NCI-H1092 treated with DMSO at 0.1 percent for 48 hours (cell line): ENCODE data around the gene ZSCAN1.

ENCODE experiments used
- DNase-seq: peaks from one replicate; lab custom pipeline; 2025; lab: John Stamatoyannopoulos, UW

ZSCAN1 gene

DNA sequence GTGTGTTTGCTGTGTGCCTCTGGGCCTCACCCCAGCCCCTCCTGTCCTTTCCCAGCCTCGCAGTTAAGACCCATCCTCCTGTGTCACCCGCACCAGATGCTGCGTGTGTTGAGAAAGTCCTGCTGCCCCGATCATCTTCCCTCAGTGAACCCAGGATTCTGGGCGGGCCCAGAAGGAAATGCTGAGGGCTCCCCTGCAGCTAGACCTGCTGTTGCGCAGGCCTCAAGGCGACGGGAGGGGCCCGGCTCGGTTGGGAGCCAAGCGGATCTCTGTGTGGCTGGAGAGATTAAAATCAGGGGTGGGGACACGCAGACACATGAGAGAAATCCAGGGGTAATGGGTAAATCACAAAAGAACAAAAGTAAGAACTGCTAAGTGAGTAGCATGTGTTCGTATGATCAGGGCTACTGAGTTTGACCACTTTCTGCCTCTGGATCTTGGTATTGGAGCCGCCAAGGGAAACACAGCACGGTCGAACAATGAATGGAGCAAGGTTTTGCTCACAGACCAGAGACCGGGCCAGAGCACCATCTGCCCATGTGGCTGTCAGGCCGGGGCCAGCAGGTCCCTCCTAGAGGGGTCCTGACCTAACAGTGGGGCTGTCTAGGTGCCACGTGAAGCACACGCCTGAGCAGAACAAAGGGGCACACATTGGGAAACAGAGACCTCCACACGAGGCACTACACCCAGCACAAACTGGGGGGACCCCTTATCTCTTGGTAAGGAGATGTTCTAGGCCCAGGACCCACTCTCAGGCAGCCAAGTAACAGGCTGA lies 7.1 kb downstream of the ZSCAN1 start:
- DNase-seq = no peak

DNA sequence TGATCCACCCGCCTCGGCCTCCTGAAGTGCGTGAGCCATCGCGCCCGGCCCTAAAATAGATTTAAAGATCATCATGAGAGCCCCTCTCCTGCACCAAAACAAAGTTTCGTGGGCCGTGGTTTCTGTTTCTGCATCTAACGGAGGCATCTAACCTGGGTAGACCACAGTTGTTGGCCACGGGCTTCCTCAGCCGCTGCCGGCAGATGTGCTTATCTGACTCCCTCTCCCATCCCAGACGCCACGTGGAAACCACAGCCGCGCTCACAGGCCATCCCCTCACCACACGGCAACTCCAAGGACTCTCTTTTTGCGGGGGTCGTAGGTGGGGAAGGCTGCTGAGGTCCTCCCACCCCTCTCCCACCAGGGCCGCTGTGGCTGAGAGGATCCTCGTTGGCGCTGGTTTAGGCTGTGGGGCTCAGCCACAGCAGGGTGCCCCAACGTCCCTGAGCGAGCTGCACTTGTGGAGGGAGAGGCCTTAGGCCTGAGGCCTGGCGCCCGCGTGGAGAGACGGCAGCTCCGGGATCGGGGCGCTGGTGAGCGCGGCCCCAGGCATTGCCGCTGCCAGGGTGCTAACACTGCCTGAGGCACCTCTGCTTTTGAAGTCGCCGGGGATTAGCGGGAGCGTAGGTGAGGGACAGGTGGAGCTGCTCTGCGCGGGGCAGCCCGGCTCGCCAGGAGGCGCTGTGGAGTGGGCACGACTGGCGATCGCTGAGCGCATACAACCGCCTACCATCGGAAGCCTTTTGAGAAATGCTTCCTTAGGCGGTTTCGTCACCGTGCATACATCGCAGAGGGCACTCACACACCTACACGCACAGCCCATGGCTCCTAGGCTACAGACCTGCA lies 8.9 kb downstream of the ZSCAN1 start:
- no peak for DNase-seq

DNA sequence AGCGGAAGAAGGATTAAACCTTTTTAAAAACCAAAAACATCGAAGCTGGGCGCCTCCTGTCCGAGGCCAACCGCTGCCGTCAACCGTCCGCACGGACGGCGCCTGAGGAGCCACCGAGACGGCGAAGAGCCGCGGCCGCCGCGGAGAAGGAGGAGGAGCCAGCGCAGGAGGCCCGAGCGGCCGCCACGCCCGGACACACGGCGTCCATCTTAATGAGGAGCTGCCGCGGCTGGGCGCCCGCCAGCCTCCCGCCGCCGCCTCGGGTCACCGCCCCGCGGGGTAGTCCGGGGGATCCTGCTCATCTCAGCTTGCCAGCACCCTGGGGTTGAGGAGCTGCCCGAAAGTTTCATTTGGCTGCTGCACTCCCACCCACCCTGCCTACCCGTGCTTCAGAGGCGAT lies 10.6 kb downstream of the ZSCAN1 start:
- no peak for DNase-seq

DNA sequence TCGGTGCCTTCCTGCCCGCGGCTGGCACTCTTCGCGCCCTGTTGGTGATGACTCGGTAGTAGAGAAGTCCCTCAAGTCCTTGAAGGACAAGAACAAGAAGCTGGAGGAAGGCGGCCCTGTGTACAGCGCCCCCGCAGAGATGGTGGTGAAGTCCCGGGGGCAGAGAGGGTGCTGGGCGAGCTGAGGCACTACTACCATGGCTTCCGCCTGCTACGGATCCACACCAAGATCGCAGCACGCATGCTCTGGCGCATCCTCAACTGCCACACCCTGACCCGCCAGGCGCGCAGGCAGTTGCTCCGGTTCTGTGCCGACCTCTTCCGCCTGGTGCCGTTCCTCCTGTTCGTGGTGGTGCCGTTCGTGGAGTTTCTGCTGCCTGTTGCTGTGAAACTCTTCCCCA lies 11.1 kb downstream of the ZSCAN1 start:
- no peak for DNase-seq

DNA sequence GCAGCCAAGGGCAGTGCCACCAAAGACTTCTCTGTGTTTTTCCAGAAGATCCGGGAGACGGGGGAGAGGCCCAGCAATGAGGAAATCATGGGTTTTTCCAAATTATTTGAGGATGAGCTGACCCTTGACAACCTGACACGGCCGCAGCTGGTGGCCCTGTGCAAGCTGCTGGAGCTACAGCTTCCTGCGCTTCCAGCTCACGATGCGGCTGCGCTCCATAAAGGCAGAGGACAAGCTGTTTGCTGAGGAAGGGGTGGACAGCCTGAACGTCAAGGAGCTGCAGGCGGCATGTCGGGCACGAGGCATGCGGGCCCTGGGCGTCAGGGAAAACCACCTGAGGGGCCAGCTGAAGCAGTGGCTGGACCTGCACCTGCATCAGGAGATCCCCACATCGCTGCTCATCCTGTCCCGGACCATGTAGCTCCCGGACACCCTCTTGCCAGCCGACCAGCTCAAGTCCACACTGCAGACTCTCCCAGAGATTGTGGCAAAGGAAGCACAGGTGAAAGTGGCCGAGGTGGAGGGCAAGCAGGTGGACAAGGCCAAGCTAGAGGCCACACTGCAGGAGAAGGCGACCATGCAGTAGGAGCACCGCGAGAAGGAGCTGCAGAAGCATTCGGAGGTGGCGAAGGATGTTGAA lies 11.7 kb downstream of the ZSCAN1 start:
- DNase-seq = no peak

DNA sequence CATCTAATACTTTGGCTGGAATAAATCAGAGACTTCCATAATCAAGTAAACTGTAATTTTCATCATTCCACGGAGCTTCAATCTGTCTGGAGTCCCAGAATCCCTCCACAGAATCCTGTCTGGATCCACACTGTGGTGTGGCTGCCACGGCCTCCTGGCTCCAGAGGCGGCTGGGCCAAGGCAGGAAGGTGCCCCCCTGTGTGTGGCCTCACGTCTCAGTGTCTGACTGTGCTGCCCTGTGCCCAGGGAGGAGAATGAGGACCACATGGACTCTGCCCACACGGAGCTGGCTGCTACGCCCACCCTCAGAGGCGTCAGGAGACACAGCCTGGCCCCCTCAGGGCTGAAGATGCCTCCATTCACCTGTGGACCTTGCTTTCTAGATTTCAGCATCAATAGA lies 13.0 kb downstream of the ZSCAN1 start:
- DNase-seq = no peak

DNA sequence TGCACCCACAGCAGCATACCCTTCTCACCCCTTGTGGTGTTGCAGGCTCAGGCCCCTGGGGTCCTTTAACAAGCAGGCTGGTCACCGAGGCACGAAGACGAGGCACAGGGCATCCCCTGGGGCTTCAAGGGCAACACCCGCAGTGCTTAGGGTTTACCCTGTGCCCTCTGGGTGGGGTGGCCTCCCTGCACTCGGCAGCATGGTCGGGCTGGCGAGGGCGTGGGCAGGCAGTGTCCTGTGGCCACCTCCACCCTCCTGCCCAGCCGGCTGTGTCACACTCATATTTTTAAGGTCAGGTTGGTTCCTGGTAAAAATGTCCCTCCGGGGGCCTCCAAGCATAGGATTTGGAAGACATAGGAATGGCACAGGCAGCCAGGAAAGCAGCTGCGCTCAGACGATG lies 13.8 kb downstream of the ZSCAN1 start:
- DNase-seq = no peak

DNA sequence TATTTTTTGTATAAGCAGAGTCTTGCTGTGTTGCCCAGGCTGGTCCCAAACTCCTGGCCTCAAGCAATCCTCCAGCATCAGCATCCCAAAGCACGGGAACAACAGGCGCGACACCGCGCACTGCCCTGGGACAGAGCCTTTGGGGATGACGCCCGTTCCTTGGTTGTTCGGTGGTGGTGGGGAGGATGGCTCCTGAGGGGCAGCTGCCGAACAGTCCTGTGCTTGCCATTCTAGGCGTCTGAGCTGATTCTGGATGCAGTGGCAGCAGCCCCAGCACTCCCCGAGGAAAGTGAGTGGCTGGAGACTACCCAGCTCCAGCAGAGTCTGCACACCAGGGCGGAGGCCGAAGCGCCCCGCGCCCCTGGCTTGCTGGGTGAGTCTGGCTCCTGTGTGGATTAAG lies 18.4 kb downstream of the ZSCAN1 start:
- no peak for DNase-seq

DNA sequence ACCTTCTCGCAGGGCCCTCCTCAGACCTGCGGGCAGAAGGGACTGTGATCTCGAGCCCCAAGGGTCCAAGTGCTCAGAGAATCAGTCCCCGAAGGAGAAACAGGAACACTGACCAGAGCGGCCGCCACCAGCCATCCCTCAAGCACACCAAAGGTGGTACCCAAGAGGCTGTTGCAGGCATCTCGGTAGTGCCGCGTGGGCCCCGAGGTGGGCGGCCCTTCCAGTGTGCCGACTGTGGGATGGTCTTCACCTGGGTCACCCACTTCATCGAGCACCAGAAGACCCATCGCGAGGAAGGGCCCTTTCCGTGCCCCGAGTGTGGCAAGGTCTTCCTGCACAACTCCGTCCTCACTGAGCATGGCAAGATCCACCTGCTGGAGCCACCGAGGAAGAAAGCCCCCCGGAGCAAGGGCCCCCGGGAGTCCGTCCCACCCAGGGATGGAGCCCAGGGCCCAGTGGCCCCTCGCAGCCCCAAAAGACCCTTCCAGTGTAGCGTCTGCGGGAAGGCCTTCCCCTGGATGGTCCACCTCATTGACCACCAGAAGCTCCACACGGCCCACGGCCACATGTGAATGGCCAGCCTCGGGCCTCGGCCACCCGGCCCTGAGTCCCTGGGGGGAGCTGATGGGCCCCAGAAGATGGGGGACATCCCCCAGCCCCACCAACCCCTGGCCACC lies 19.8 kb downstream of the ZSCAN1 start:
- DNase-seq = no peak

DNA sequence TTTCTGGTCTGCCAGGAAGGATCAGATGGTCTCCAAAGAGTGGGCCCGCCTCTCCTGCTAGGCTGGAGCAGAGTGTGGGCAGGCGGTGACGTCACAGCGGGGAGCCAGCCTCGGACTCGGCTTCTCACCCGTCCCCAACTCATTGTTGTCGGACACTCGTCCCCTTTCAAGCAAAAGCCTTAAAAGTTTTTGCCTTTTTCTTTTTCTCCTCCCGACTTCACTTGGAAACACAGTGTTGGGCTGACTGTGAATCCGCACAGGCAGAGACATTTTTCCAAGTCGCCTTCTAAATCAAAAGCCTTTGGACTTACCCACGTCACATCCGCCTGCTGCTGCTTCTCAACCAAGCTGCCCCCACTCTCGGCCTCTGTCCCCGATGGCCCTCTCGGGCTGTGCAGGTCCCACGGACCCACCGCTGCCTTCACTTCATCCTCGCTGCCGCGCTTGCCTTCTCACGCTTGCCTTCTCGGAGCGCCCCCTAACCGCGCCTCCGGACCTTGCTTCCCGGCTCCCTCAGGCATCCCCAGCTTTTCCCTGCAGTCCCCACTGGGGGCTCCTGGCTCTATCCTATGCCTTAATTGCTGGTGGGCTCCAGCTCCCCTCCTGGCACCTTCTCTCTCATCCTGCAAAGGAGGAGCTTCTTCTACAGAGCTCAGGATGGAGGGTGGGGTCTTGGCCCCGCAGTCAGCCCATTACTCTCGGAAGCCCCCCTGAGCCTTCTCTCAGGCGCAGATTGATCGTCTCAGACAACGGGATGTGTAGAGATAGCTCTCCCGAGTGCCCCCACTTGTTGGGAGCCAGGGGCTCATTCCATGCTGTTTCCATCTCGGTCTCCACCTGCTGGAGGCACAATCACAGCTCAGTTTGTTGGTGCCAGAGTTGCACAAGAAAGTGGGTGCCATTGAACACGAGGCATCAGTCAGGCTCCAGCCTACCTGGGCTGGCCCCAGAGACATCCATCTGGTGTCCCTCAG lies 21.4 kb downstream of the ZSCAN1 start:
- peak; percentile 67 for DNase-seq

DNA sequence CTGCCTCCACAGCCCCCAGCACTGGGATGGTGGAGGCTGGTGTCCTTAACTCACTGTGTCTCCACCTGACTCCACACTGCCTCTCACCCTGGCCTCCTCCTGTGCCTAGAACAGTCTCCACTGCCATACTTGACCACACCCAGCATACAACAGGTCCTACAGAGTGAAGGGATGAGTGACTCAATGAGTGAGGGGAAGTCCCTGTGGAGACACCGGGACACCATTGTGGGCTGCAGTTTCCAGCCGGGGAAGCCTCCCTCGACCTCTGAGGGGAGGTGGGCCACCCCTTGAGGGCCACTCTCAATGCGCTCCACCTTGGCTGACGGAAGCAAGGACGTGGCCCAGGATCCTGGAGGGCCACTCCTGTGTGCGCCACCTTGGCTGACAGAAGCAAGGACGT lies 22.4 kb downstream of the ZSCAN1 start:
- DNase-seq = no peak

DNA sequence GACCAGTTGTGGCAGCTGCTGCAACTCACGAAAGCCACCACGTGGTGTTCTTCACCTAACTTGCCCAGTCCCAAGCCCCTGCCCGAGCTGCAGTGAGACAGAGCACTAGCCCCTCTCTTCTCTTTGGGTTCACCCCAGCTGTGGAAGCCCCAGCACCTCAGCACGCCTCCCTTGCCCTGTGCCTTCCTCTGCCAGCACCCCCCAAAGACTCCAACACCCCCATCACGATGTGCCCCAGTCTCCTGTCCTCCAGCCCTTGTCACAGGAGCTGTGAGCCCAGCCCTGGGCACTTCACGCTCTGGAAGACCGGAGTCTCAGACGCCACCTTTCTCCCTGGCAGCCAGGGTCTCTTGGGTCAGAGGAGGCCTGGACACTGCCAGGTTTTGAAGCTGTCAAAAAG lies 23.0 kb downstream of the ZSCAN1 start:
- DNase-seq = no peak

DNA sequence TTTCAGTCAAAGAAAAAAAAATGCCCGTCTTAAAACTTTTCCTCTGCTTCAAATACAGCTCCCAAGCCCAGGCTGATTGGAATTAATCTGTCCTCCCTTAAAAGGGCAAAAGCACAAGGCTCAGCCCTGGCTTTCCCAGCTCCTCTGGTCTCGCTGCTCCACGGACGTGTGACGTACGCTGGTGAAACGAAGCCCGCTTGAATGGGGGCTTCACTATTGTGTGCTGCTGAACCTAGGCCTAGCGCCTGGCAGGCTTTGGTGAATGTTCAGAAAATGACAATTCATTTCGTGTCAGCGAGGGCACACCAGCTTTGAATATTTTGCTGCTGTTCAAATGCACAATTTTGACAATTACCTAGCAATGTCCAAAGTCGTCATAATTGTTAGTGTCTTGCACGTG lies 24.6 kb downstream of the ZSCAN1 start:
- no peak for DNase-seq

DNA sequence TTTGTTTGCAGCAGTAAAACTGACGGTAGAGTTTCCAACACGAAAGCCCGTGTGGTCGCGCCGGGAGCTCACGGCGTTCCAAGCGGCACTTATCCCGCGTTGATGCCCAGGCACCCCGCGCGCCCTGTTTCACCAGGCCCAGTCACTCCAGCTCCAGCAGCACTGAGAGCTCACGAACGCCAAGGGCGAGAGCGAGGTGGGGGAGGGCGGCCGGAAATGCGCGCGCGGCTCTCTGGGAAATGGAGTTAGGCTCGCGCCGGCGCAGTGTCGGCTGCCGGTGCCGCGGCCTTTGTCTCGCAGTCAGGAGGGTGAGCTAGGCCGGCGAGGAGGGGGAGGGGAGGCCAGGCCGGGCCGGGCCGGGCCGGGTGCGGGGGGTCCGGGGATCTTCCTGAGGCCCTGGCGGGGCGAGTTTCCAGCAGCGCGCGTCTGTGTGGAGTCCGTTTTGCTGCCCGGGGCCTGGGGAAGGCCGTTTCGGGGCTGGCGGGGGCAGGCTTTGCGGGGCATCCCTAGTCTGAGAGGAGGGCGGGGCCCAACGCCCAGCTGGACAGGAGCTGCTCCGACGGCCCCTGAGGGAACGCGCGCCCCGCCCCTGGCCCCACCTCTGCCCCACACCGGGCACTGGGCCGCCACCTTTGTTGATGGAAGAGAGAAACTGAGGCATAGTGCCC lies 25.3 kb downstream of the ZSCAN1 start, which contains the start of gene ZNF135:
Gene ZNF135 (plus strand): TSS at position 280 of the 668 bp plus-strand sequence. CDS start 721 bp downstream, outside the sequence.
- peak; percentile 87 for DNase-seq

DNA sequence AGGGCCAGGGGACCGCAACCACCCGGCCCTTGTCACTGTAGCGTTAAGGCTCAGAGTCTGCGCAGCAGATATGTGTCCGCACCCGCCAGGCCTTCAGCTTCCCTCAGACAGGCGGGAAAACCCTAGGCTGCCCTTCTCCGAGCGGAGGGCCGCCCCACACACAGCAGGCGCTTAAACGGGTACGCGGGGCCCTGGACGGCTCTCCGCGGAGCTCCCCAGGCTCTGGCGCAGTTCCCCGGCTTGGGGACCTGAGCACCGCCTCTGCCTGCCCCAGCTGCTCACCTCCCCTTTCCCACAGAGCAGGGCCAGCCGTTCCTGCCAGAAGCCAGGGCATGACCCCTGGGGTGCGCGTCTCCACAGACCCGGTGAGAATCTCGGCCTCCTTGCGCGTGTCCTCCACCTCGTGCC lies 25.9 kb downstream of the ZSCAN1 start:
- no peak for DNase-seq

DNA sequence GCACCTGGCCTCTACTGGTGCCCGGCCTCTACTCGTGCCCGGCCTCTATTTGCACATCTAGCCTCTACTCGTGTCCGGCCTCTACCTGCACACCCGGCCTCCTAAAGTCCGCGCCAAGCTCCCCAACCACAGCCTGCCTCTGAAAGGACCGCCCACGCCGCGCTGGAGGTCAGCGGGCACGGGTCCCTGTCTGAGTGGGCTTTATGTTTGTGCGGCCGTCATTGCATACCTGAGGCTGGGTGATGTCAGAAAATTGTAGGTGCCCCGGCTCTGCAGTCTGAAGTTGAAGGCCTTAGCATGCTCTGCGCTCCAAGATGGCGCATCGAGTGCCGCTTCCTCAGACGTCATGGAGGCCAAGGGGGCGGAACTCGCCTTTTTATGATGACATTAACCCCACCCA lies 26.4 kb downstream of the ZSCAN1 start:
- DNase-seq = no peak

DNA sequence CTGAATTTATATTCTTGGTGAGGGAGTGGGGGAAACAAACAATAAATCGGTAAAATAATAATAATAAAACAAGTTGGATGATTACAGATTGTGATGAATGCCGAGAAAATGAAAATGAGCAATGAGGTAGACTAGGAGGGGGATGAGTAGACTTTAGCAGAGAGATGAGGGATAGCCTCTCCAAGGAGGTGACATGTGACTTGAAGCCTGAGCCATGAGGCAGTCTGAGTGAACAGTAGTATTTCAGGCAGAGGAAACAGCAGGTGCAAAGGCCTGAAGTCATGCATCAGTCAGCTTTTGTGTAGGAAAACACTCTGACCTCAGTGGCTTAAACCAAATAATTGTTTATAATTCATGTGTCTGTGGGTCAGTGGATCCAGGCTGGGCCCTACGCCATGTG lies 29.9 kb downstream of the ZSCAN1 start:
- DNase-seq = no peak

DNA sequence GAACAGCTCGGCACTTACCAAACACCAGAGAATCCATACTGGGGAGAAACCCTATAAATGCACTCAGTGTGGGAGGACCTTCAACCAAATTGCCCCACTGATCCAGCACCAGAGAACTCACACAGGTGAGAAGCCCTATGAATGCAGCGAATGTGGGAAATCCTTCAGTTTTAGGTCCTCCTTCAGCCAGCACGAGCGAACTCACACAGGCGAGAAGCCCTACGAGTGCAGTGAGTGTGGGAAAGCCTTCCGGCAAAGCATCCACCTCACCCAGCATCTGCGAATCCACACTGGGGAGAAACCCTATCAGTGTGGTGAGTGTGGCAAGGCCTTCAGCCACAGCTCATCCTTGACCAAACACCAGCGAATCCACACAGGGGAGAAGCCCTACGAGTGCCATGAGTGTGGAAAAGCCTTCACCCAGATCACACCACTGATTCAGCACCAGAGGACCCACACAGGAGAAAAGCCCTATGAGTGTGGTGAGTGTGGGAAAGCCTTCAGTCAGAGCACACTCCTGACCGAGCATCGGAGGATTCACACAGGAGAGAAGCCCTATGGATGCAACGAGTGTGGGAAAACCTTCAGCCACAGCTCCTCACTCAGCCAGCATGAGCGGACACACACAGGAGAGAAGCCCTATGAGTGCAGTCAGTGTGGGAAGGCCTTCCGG lies 33.6 kb downstream of the ZSCAN1 start:
- DNase-seq = no peak

DNA sequence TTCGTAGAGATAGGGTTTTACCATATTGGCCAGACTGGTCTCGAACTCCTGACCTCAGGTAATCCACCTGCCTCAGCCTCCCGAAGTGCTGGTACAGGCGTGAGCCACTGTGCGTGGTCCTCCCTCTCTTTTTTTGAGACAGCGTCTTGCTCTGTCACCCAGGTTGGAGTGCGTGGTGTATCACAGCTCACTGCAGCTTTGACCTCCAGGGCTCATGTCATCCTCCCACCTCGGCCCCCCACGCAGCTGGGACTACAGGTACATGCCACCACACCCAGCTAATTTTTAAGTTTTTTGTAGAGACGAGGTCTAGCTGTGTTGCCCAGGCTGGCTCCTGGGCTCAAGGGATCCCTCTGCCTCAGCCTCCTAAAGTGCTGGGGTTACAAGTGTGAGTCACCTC lies 46.0 kb downstream of the ZSCAN1 start:
- DNase-seq = no peak

DNA sequence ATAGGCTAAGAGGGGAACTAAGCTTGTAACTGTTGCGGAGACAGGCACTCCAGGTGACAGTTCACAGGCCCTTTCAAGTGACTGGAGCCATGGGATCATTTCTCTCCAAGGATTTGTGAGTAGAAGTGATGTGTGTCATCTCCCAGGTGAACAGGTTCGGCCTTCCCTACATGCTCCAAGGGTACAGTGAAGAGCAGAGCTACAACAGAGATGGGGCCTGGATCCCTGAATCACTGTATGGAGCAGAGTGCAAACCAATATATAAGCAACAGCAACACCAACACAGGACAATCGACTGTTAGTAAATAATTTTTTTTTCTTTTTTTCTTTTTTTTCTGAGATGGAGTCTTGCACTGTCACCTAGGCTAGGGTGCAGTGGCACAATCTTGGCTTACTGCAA lies 49.2 kb downstream of the ZSCAN1 start:
- DNase-seq = no peak
